Smooth muscle cell (in vitro differentiated cells): ENCODE data around the gene RPS2. TPM values are rescaled to one million over a fixed set of nuclear protein-coding genes. Genes with fewer than 3 reads are reported as not detected.
"Not testable (repeated sequence)": the region's sequence is repeated elsewhere in the genome, so short reads cannot be mapped to it uniquely, and the experiment has no call there.

ENCODE experiments used
- DNase-seq: peaks from one replicate; lab custom pipeline; 2025; ENCODE audit not compliant: unreplicated experiment; lab: John Stamatoyannopoulos, UW
- H2AFZ ChIP-seq: fragments of 200-600 bp; sonication (generic); 2 replicates; pipeline ENCODE4 v1.6.0; 2016; ENCODE audit warnings: antibody characterized with exemption, low read depth, mild to moderate bottlenecking
- H3F3A ChIP-seq: fragments of 200-600 bp; sonication (generic); 2 replicates; pipeline ENCODE4 v1.6.0; 2017; ENCODE audit warnings: antibody characterized with exemption, low read depth
- H3K27ac ChIP-seq: fragments of 200-600 bp; sonication (generic); 2 replicates; pipeline ENCODE4 v1.5.1; 2016; ENCODE audit warnings: low read depth, mild to moderate bottlenecking
- H3K27me3 ChIP-seq: fragments of 200-600 bp; sonication (generic); 2 replicates; pipeline ENCODE4 v1.6.1; 2016; ENCODE audit warnings: low read depth, mild to moderate bottlenecking
- H3K36me3 ChIP-seq: fragments of 200-600 bp; sonication (generic); 2 replicates; pipeline ENCODE4 v1.5.1; 2016; ENCODE audit warnings: low read depth
- H3K4me1 ChIP-seq: fragments of 200-600 bp; sonication (generic); 2 replicates; pipeline ENCODE4 v1.5.1; 2016; ENCODE audit warnings: low read depth
- H3K4me2 ChIP-seq: fragments of 200-600 bp; sonication (generic); 2 replicates; pipeline ENCODE4 v1.6.0; 2016; ENCODE audit warnings: mild to moderate bottlenecking
- H3K4me3 ChIP-seq: fragments of 200-600 bp; sonication (generic); 2 replicates; pipeline ENCODE4 v1.5.1; 2016; ENCODE audit warnings: mild to moderate bottlenecking
- H3K79me2 ChIP-seq: fragments of 200-600 bp; sonication (generic); 2 replicates; pipeline ENCODE4 v1.6.0; 2016; ENCODE audit warnings: low read depth, mild to moderate bottlenecking
- H3K9ac ChIP-seq: fragments of 200-600 bp; sonication (generic); 2 replicates; pipeline ENCODE4 v1.6.0; 2016; ENCODE audit warnings: low read depth
- H3K9me3 ChIP-seq: fragments of 200-600 bp; sonication (generic); replicated peaks from 2 replicates; pipeline ENCODE4 v1.5.1; 2016; ENCODE audit warnings: low read depth
- H4K20me1 ChIP-seq: fragments of 200-600 bp; sonication (generic); 2 replicates; pipeline ENCODE4 v1.6.0; 2016; ENCODE audit warnings: low read depth
- CTCF ChIP-seq: fragments of 200-600 bp; sonication (generic); IDR thresholded peaks from 2 replicates; pipeline ENCODE4 v1.5.1; 2017; ENCODE audit warnings: borderline replicate concordance, mild to moderate bottlenecking, antibody characterized with exemption; ENCODE audit not compliant: insufficient read depth, poor library complexity, severe bottlenecking
- WGBS: methylation state at CpG from one replicate; pipeline ENCODE4 v1.1.7; 2016; ENCODE audit warnings: low lambda C conversion rate; 5-methylcytosine and 5-hydroxymethylcytosine counted together
- polyA plus RNA-seq: library from polyadenylated mRNA; unstranded; fragments of >200 nt; fragmentation: Nextera tagmentation; extraction: Ambion mirVana; gene quantifications from 2 replicates; pipeline ENCODE4 v1.2.1, GENCODE V29; 2016
- total RNA-seq: library from RNA; depleted of rRNA; stranded (reverse); fragments of >200 nt; gene quantifications from 2 replicates; pipeline ENCODE4 v1.2.3, GENCODE V29; 2014

The RPS2 gene
- total RNA-seq (2,263 and 2,576 TPM in 2 replicates), polyA plus RNA-seq (2,041 and 2,061 TPM in 2 replicates)

- Histone ChIP-seq H3K4me3 (peak within 1 kb of the TSS; percentile 79), H3K9ac (peak within 1 kb of the TSS; percentile 98), H2AFZ (peak within 1 kb of the TSS; percentile 44), H3K27ac (peak within 1 kb of the TSS; percentile 95), H3K27me3 (no peaks in the 10 kb centered on the region), H4K20me1 (peaks cover 38% of the 10 kb centered on the region), H3K4me2 (peak within 1 kb of the TSS; percentile 88), H3K36me3 (no peaks in the 10 kb centered on the region), H3F3A (peaks cover 30% of the 10 kb centered on the region), H3K79me2 (peaks cover 44% of the 10 kb centered on the region), H3K9me3 (no peaks in the 10 kb centered on the region), H3K4me1 (peaks cover 25% of the 10 kb centered on the region)
- DNase-seq = peak; percentile 95
- TF ChIP-seq CTCF = no peak
- 1% methylated on average over 96 of the region's 97 CpGs for WGBS
These were observed at the start of gene RPS2 for GRCh38 chr16:1964506-1965395. Gene RPS2, minus strand, starts transcription at chr16:1964826. Its CDS starts 201 bp downstream, at chr16:1964625.

GRCh38 chr16:2013527-2013926 is 48.9 kb upstream of the RPS2 start:
- H3K4me3 ChIP-seq = no peak overlapping the region
- no peaks in the 10 kb centered on the region for H3K27me3 ChIP-seq
- 95% methylated on average over 15 of the region's 15 CpGs for WGBS
- no peak overlapping the region for H3K27ac ChIP-seq
- peaks cover 8% of the 10 kb centered on the region for H4K20me1 ChIP-seq
- peaks cover 9% of the 10 kb centered on the region for H3K79me2 ChIP-seq
- no peaks in the 10 kb centered on the region for H3K36me3 ChIP-seq
- H3K9me3 ChIP-seq = no peaks in the 10 kb centered on the region
- H3F3A ChIP-seq = no peaks in the 10 kb centered on the region
- DNase-seq = no peak
- TF ChIP-seq CTCF = no peak
- no peak overlapping the region for H2AFZ ChIP-seq
- H3K4me1 ChIP-seq = peaks cover 10% of the 10 kb centered on the region
- no peak overlapping the region for H3K4me2 ChIP-seq
- H3K9ac ChIP-seq = no peak overlapping the region

GRCh38 chr16:2011726-2012125 is 47.1 kb upstream of the RPS2 start:
- not testable (repeated sequence) for H3K9me3 ChIP-seq, H3K27ac ChIP-seq, H2AFZ ChIP-seq, H3K36me3 ChIP-seq, H3K9ac ChIP-seq, DNase-seq, H3F3A ChIP-seq, H3K4me3 ChIP-seq, H3K4me2 ChIP-seq, H3K27me3 ChIP-seq
- Histone ChIP-seq H3K79me2 (peaks cover 27% of the 10 kb centered on the region), H4K20me1 (peaks cover 26% of the 10 kb centered on the region), H3K4me1 (peaks cover 21% of the 10 kb centered on the region)
- WGBS = 89% methylated on average over 9 of the region's 9 CpGs

- Histone ChIP-seq H3K27ac (peak within 1 kb of the TSS; percentile 94), H3K79me2 (peaks cover 45% of the 10 kb centered on the region), H3K27me3 (no peaks in the 10 kb centered on the region), H4K20me1 (peaks cover 43% of the 10 kb centered on the region), H3K4me3 (peak within 1 kb of the TSS; percentile 98), H3K9ac (peak within 1 kb of the TSS; percentile 88), H3K4me2 (peak within 1 kb of the TSS; percentile 97), H3K36me3 (no peaks in the 10 kb centered on the region), H3F3A (no peaks in the 10 kb centered on the region), H2AFZ (peak within 1 kb of the TSS; percentile 97), H3K4me1 (peaks cover 21% of the 10 kb centered on the region), H3K9me3 (no peaks in the 10 kb centered on the region)
- WGBS = 3% methylated on average over 50 of the region's 52 CpGs
- TF ChIP-seq CTCF = no peak
- peak; percentile 33 for DNase-seq
These were observed 45.3 kb upstream of the RPS2 start, which contains the start of gene ZNF598 for GRCh38 chr16:2009791-2010510. Gene ZNF598, minus strand, starts transcription at chr16:2009821.
